Fibroblast of lung (primary cell): ENCODE results near the gene TET1. TPM values are rescaled to one million over a fixed set of nuclear protein-coding genes. Genes with fewer than 3 reads are reported as not detected.
"Not testable (repeated sequence)": the region's sequence is repeated elsewhere in the genome, so short reads cannot be mapped to it uniquely, and the experiment has no call there.

Source experiments
- DNase-seq, 2 donors: peaks; one replicate each; pipeline versions ENCODE4 v3.0.0 to v3.0.0-alpha.2; 2010; ENCODE audit warnings: low read depth in 2 of 2
- H2AFZ ChIP-seq: 2 replicates; pipeline ENCODE4 v1.5.1; 2012; ENCODE audit warnings: low read length, control low read depth, inconsistent platforms
- H3K27ac ChIP-seq: 2 replicates; pipeline ENCODE4 v1.5.1; 2011; ENCODE audit warnings: low read length, control low read depth; ENCODE audit not compliant: insufficient read depth
- H3K27me3 ChIP-seq: 2 replicates; pipeline ENCODE4 v1.5.1; 2011; ENCODE audit warnings: mild to moderate bottlenecking, low read length; ENCODE audit not compliant: control insufficient read depth, insufficient read depth
- H3K36me3 ChIP-seq: 2 replicates; pipeline ENCODE4 v1.5.1; 2011; ENCODE audit warnings: low read length; ENCODE audit not compliant: control insufficient read depth, insufficient read depth
- H3K4me1 ChIP-seq: 2 replicates; pipeline ENCODE4 v1.5.1; 2011; ENCODE audit warnings: low read length; ENCODE audit not compliant: control insufficient read depth, insufficient read depth; ENCODE audit errors: extremely low read depth
- H3K4me2 ChIP-seq: 2 replicates; pipeline ENCODE4 v1.5.1; 2011; ENCODE audit warnings: low read length, control low read depth; ENCODE audit not compliant: insufficient read depth; ENCODE audit errors: extremely low read depth
- H3K4me3 ChIP-seq, 4 experiments: fragments of 200-600 bp in 1 of 4; sonication (generic) in 1 of 4; replicated peaks in 1 of 4; 2 replicates each; pipeline ENCODE4 v1.5.1; 2011 to 2016; ENCODE audit warnings: low read length in 4 of 4, low read depth in 3 of 4, mild to moderate bottlenecking in 3 of 4, control low read depth in 2 of 4, inconsistent platforms in 1 of 4, mixed read lengths in 1 of 4; ENCODE audit not compliant: insufficient read depth in 1 of 4; ENCODE audit errors: control extremely low read depth in 1 of 4
- H3K79me2 ChIP-seq: 2 replicates; pipeline ENCODE4 v1.5.1; 2012; ENCODE audit warnings: mild to moderate bottlenecking, low read length, inconsistent platforms; ENCODE audit not compliant: control insufficient read depth, insufficient read depth
- H3K9ac ChIP-seq: 2 replicates; pipeline ENCODE4 v1.5.1; 2011; ENCODE audit warnings: mild to moderate bottlenecking, low read length, control low read depth; ENCODE audit not compliant: insufficient read depth
- H3K9me3 ChIP-seq: 2 replicates; pipeline ENCODE4 v1.5.1; 2012; ENCODE audit warnings: low read depth, low read length; ENCODE audit not compliant: control insufficient read depth, insufficient read depth
- H4K20me1 ChIP-seq: 2 replicates; pipeline ENCODE4 v1.5.1; 2011; ENCODE audit warnings: low read length; ENCODE audit not compliant: control insufficient read depth, insufficient read depth; ENCODE audit errors: extremely low read depth
- EZH2 ChIP-seq: IDR thresholded peaks from 2 replicates; pipeline ENCODE4 v1.5.1; 2012; ENCODE audit warnings: low read length, control low read depth, mild to moderate bottlenecking; ENCODE audit errors: missing control alignments
- polyA plus RNA-seq, 2 donors: library from polyadenylated mRNA; depleted of rRNA in 1 of 2; stranded (reverse) in 1 of 2; unstranded in 1 of 2; fragments of >200 nt; gene quantifications; 2 replicates each; pipeline ENCODE4 v1.2.1, GENCODE V29; 2011 to 2012; ENCODE audit warnings: missing spikeins in 1 of 2
- total RNA-seq: library from RNA; depleted of rRNA; stranded (reverse); fragments of >200 nt; gene quantifications from 2 replicates; pipeline ENCODE4 v1.2.1, GENCODE V29; 2014
- TF ChIP-seq, protein P1 (sequence below), 2 donors: IDR thresholded peaks in 1 of 2; conservative IDR thresholded peaks in 1 of 2; 1 replicate in 1 of 2; 2 replicates in 1 of 2; pipeline ENCODE4 v1.5.1; 2011 to 2012; ENCODE audit warnings: low read length in 2 of 2, control low read depth in 1 of 2, inconsistent platforms in 1 of 2, low read depth in 1 of 2, mild to moderate bottlenecking in 1 of 2

Gene TET1
- total and polyA plus RNA-seq, 2 donors (not counting 1 experiment from before 2014, with no cell fraction given) = 3.3 to 4.7 TPM

DNA sequence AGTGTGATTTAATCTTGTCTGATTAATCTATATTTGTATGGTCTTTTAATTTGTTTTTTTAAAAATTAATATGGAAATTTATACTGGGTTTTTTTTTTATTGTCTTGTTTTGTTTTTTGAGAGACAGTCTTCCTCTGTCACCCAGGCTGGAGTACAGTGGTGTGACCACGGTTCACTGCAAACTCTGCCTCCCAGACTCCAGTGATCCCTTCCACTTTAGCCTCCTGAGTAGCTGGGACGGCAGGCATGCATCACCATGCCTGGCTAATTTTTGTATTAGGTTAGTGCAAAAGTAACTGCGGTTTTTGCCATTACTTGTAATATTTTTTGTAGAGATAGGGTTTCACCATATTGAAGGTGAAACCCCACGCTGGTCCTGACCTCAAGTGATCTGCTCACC lies 73.1 kb downstream of the TET1 start:
- H3K9ac ChIP-seq = no peak overlapping the region
- peaks cover 2% of the 10 kb centered on the region for H3K4me1 ChIP-seq
- no peak overlapping the region for H2AFZ ChIP-seq
- H3K4me3 ChIP-seq = no peak overlapping the region
- H4K20me1 ChIP-seq = no peaks in the 10 kb centered on the region
- H3K9me3 ChIP-seq = no peaks in the 10 kb centered on the region
- TF ChIP-seq EZH2 = no peak
- TF ChIP-seq, protein P1, sequence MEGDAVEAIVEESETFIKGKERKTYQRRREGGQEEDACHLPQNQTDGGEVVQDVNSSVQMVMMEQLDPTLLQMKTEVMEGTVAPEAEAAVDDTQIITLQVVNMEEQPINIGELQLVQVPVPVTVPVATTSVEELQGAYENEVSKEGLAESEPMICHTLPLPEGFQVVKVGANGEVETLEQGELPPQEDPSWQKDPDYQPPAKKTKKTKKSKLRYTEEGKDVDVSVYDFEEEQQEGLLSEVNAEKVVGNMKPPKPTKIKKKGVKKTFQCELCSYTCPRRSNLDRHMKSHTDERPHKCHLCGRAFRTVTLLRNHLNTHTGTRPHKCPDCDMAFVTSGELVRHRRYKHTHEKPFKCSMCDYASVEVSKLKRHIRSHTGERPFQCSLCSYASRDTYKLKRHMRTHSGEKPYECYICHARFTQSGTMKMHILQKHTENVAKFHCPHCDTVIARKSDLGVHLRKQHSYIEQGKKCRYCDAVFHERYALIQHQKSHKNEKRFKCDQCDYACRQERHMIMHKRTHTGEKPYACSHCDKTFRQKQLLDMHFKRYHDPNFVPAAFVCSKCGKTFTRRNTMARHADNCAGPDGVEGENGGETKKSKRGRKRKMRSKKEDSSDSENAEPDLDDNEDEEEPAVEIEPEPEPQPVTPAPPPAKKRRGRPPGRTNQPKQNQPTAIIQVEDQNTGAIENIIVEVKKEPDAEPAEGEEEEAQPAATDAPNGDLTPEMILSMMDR (conservative IDR thresholded peaks at IDR 0.05 in 1 of 2, IDR thresholded peaks at IDR 0.05 in 1 of 2; ENCODE audit: low read depth in 1 of 2, low read length in 2 of 2) = no peak
- H3K79me2 ChIP-seq = no peaks in the 10 kb centered on the region
- no peak for DNase-seq
- H3K27me3 ChIP-seq = no peaks in the 10 kb centered on the region
- H3K27ac ChIP-seq = no peak overlapping the region
- no peaks in the 10 kb centered on the region for H3K36me3 ChIP-seq
- no peak overlapping the region for H3K4me2 ChIP-seq

DNA sequence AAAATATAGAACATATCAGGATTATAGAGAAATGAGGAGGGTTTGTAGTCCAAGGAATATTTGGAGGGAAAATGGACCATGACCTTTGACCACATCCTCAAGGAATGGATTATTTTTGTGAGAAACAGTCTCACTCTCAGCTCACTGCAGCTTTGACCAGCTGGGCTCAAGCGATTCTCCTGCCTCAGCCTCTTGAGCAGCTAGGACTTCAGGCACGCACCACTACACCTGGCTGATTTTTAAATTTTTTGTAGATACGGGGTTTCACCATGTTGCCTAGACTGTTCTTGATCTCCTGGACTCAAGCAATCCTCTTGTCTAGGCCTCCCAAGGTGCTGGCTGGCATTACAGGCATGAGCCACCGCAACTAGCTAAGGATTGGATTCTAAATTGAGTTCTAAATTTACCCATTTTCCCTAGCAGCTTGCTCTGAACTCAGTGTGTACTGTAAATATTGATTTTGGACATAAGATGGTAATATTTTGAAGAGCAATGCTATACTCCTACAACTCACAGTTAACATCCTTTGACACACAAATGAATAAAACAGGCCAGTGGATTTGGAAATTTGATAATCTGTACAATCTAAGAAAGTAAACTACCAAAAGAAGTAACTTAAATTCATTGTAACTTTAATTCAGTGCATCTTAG lies 73.8 kb downstream of the TET1 start:
- Histone ChIP-seq H3K4me3 (no peak overlapping the region), H3K27ac (no peak overlapping the region), H3K9me3 (no peaks in the 10 kb centered on the region), H2AFZ (no peak overlapping the region), H3K4me2 (no peak overlapping the region), H3K9ac (no peak overlapping the region), H3K4me1 (peaks cover 2% of the 10 kb centered on the region), H3K36me3 (no peaks in the 10 kb centered on the region), H3K79me2 (no peaks in the 10 kb centered on the region), H4K20me1 (no peaks in the 10 kb centered on the region), H3K27me3 (no peaks in the 10 kb centered on the region)
- no peak for TF ChIP-seq EZH2
- TF ChIP-seq, protein P1 (conservative IDR thresholded peaks at IDR 0.05 in 1 of 2, IDR thresholded peaks at IDR 0.05 in 1 of 2; ENCODE audit: low read depth in 1 of 2, low read length in 2 of 2) = no peak
- no peak for DNase-seq

DNA sequence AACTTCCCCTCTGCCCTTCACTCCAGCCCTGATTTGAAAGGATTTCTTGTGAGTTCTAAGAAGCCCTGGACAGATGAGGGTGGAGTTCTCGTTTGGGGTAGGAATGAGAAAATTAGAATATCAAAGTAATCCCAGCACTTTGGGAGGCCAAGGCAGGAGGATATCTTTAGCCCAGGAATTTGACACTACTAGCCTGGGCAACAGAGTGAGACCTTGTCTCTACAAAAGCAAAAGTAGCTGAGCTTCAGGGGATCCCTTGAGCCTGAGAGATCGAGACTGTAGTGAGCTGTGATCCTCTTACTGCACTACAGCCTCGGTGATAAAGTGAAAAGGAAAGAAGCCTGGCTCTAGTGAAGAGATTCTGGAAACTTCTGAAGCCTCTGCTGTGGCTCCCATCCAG lies 76.2 kb downstream of the TET1 start:
- no peak overlapping the region for H3K27ac ChIP-seq
- H3K9ac ChIP-seq = no peak overlapping the region
- H3K9me3 ChIP-seq = no peaks in the 10 kb centered on the region
- no peaks in the 10 kb centered on the region for H3K27me3 ChIP-seq
- no peaks in the 10 kb centered on the region for H4K20me1 ChIP-seq
- DNase-seq = no peak
- no peaks in the 10 kb centered on the region for H3K36me3 ChIP-seq
- no peak overlapping the region for H3K4me2 ChIP-seq
- no peak overlapping the region for H3K4me3 ChIP-seq
- no peak for TF ChIP-seq EZH2
- TF ChIP-seq, protein P1 (conservative IDR thresholded peaks at IDR 0.05 in 1 of 2, IDR thresholded peaks at IDR 0.05 in 1 of 2; ENCODE audit: low read depth in 1 of 2, low read length in 2 of 2) = no peak
- H3K4me1 ChIP-seq = peaks cover 2% of the 10 kb centered on the region
- H2AFZ ChIP-seq = no peak overlapping the region
- no peaks in the 10 kb centered on the region for H3K79me2 ChIP-seq

DNA sequence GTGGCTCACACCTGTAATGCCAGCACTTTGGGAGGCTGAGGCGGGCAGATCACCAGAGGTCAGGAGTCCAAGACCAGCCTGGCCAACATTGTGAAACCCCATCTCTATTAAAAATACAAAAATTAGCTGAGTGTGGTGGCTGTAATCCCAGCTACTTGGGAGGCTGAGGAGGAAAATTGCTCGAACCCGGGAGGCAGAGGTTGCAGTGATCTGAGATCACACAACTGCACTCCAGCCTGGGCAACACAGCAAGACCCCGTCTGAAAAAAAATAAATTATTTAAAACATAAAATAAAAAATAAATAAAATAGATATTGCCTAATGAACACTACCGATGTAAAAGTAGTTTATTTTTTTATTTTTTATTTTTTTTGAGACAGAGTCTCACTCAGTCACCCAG lies 83.4 kb downstream of the TET1 start:
- H3K27me3 ChIP-seq, H3K27ac ChIP-seq, H3K4me1 ChIP-seq, H2AFZ ChIP-seq, H3K4me3 ChIP-seq, H3K9ac ChIP-seq, H3K79me2 ChIP-seq, H4K20me1 ChIP-seq, DNase-seq, H3K36me3 ChIP-seq, H3K9me3 ChIP-seq, H3K4me2 ChIP-seq: not testable (repeated sequence)
